ENCODE measurements around the gene VAMP1.
"Not testable (repeated sequence)": the region's sequence is repeated elsewhere in the genome, so short reads cannot be mapped to it uniquely, and the experiment has no call there.

VAMP1 gene

GRCh38 chr12:6469092-6469491, 1.4 kb downstream of the VAMP1 start:
- no peak for DNase-seq

GRCh38 chr12:6468283-6468575, 2.2 kb downstream of the VAMP1 start:
- DNase-seq: no peak

- not testable (repeated sequence) for DNase-seq
These were observed 2.8 kb downstream of the VAMP1 start for GRCh38 chr12:6467571-6468282.

DNA sequence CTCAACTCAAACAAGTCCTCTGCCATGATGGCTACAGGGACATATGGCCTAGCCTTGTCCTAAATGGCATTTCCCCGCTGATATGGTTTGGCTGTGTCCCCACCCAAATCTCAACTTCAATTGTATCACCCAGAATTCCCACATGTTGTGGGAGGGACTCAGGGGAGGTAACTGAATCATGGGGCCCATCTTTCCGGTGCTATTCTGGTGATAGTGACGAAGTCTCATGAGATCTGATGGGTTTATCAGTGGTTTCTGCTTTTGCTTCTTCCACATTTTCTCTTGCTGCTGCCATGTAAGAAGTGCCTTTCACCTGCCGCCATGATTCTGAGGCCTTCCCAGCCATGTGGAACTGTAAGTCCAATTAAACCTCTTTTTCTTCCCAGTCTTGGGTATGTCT, 3.7 kb downstream of the VAMP1 start:
- DNase-seq: not testable (repeated sequence)

- no peak for DNase-seq
These were observed 4.3 kb downstream of the VAMP1 start for GRCh38 chr12:6466184-6466573.

- DNase-seq: peak; percentile 88
These were observed 4.9 kb downstream of the VAMP1 start for GRCh38 chr12:6465467-6466183.

- no peak for DNase-seq
These were observed 5.9 kb downstream of the VAMP1 start for GRCh38 chr12:6464531-6464930.

DNA sequence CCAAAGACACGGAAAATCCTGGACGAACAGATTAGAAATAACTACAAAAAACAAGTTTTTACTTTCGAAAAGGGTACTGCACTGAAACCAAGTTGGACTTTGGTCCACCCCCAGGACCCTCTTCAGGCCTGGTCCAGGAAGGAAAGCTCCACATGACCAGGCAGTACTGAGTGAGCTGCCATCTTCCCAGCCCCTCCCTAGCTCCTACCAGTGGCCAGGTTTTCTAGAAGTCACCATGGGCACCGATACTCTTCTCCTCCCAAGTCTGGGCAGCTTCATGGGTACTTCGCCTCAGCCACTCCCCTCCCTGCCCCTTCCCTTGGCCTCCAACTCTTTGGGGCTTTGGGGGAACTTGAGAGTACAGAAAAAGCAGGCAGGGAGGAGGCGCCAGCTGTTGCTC, 6.6 kb downstream of the VAMP1 start:
- no peak for DNase-seq

- no peak for DNase-seq
These were observed 7.3 kb downstream of the VAMP1 start for GRCh38 chr12:6463216-6463615.

DNA sequence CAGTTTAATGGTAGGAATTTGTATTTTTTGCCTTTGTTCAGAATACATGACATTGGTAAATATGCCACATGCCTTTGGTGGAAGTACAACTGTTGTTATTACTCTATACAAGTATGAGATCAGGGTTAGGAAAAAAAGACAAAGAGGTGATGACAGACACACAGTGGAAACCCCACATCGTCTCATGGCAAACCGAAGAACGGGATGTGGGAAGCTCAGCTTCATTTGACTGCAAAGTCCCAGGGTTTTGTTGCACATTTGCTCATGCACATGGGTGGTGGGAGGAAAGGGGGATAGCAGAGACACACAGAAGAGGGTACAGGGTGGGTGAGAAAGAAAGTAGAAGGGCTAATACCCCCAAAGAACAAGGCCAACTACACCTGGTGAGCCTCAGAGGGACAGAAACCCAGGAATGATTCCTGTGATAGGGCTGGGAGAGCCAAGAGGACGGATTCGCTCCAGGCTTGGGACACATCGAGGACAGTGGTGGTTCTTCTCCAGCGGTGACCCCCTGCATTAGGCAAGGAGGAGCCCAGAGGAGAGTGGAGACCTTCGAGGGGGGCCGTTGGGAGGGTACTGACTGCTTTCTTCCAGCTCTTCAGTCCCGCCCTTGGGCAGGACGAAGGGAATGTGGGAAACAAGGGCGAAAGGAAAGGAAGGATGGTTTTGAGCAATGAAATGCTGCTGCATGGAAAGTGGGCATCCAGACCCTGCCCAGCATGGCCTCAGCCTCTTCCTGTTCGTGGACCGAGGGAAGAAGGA, 8.1 kb downstream of the VAMP1 start:
- no peak for DNase-seq

GRCh38 chr12:6461401-6462233, 8.9 kb downstream of the VAMP1 start:
- DNase-seq: no peak

GRCh38 chr12:6460751-6461371, 9.6 kb downstream of the VAMP1 start:
- no peak for DNase-seq

DNA sequence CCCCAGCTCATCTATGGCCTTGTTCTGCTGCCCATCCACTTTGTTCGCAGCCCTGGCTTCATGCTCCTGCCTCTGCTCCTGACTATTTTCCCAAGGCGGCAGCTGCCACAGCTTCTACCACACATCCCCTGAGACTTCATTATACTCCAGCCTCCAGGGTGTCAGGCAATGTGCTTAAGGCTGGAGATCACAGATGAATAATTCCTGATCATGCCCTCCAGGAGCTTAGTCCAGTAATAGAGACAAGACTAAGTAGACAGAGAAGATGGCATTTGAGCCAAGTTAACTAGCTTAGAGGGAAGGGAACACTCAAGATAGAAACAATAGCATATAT, 11.5 kb downstream of the VAMP1 start:
- peak; percentile 92 for DNase-seq

GRCh38 chr12:6458281-6459003, 12.0 kb downstream of the VAMP1 start:
- DNase-seq: no peak

DNA sequence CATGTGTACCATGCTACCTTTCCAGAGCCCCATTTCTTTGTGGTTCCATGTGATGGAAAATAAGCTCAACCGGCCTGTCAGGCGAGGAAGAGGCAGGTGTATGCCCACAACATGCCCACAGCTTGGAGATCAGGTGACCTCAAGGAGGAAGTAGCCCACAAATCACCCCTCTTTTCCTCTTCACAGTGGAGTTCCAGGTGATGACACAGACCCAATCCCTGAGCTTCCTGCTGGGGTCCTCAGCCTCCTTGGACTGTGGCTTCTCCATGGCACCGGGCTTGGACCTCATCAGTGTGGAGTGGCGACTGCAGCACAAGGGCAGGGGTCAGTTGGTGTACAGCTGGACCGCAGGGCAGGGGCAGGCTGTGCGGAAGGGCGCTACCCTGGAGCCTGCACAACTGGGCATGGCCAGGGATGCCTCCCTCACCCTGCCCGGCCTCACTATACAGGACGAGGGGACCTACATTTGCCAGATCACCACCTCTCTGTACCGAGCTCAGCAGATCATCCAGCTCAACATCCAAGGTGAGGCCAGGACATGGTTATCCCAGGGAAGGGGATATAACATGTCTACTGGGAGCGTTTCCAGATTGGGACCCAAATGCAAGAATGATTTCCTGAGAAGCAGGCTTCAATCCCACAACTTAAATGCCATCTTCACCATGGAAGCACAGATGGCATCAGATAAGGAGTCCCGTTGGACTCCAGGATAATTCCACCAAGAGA, 13.1 kb downstream of the VAMP1 start:
- DNase-seq: no peak

GRCh38 chr12:6452944-6453630, 17.4 kb downstream of the VAMP1 start:
- DNase-seq: no peak

GRCh38 chr12:6452245-6452943, 18.1 kb downstream of the VAMP1 start:
- DNase-seq: peak; percentile 80

GRCh38 chr12:6451348-6452244, 18.9 kb downstream of the VAMP1 start, which contains the start of gene TAPBPL:
Gene TAPBPL (plus strand): TSS chr12:6452042. CDS start chr12:6452249, 207 bp downstream.
- DNase-seq: peak; percentile 100

DNA sequence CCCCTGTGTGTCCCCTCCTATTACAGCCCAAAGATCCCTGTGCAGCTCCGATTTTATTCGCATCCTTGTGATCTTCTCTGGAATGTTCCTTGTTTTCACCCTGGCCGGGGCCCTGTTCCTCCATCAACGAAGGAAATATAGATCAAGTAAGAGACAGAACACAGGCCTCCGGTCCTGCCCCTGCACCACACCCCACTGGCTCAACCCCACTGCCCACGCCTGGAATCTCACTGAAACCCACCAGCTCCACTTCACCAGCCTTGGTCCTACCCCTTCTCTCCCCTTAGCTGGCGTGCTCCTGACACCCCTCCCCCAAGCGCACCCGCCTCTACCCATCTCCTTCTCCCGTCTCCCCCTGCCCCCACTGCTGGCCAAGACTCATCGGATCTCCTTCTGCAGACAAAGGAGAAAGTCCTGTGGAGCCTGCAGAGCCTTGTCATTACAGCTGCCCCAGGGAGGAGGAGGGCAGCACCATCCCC, 19.6 kb downstream of the VAMP1 start:
- DNase-seq: no peak

Data from NCI-H2171 treated with DMSO at 0.1 percent for 48 hours (cell line).